Keratinocyte (primary cell): Measurements from ENCODE around the gene PSMC4. TPM values are rescaled to one million over a fixed set of nuclear protein-coding genes. Genes with fewer than 3 reads are reported as not detected.

Source experiments
- DNase-seq: peaks from one replicate; pipeline ENCODE4 v3.0.0-alpha.2; 2011; ENCODE audit warnings: low read depth, missing footprints, low spot score
- FAIRE-seq: peaks from 2 replicates; lab custom pipeline; 2011; peaks lifted over from hg19 to GRCh38; lab: Jason Lieb, UNC
- H2AFZ ChIP-seq: 2 replicates; pipeline ENCODE4 v1.6.0; 2012; ENCODE audit warnings: low read length, control low read depth, inconsistent platforms; ENCODE audit not compliant: control insufficient read depth
- H3K27ac ChIP-seq: 2 replicates; pipeline ENCODE4 v1.5.1; 2011; ENCODE audit warnings: low read length; ENCODE audit not compliant: control insufficient read depth, insufficient read depth
- H3K27me3 ChIP-seq: 3 replicates; pipeline ENCODE4 v1.6.0; 2011; ENCODE audit warnings: low read length; ENCODE audit not compliant: control insufficient read depth, insufficient read depth; ENCODE audit errors: extremely low read depth
- H3K36me3 ChIP-seq, 2 experiments: 2 replicates in 1 of 2; 3 replicates in 1 of 2; pipeline ENCODE4 v1.5.1; 2011; ENCODE audit warnings: low read length in 2 of 2, mild to moderate bottlenecking in 1 of 2; ENCODE audit not compliant: control insufficient read depth in 2 of 2, insufficient read depth in 2 of 2; ENCODE audit errors: extremely low read depth in 1 of 2
- H3K4me1 ChIP-seq: 3 replicates; pipeline ENCODE4 v1.5.1; 2011; ENCODE audit warnings: low read length; ENCODE audit not compliant: control insufficient read depth, insufficient read depth; ENCODE audit errors: extremely low read depth
- H3K4me2 ChIP-seq: 3 replicates; pipeline ENCODE4 v1.6.0; 2011; ENCODE audit warnings: low read depth, low read length; ENCODE audit not compliant: control insufficient read depth, insufficient read depth; ENCODE audit errors: extremely low read depth
- H3K4me3 ChIP-seq, 3 experiments: fragments of 200-600 bp in 1 of 3; sonication (generic) in 1 of 3; 2 replicates in 2 of 3; 3 replicates in 1 of 3; pipeline ENCODE4 v1.5.1; 2011 to 2016; ENCODE audit warnings: low read length in 3 of 3, mild to moderate bottlenecking in 3 of 3, control low read depth in 2 of 3, inconsistent platforms in 1 of 3, low read depth in 1 of 3, mixed read lengths in 1 of 3, mixed run types in 1 of 3, moderate library complexity in 1 of 3; ENCODE audit not compliant: control insufficient read depth in 2 of 3, insufficient read depth in 2 of 3; ENCODE audit errors: extremely low read depth in 1 of 3
- H3K79me2 ChIP-seq: 2 replicates; pipeline ENCODE4 v1.6.0; 2012; ENCODE audit warnings: low read length; ENCODE audit not compliant: control insufficient read depth, insufficient read depth
- H3K9ac ChIP-seq: 3 replicates; pipeline ENCODE4 v1.6.0; 2011; ENCODE audit warnings: low read length; ENCODE audit not compliant: control insufficient read depth, insufficient read depth; ENCODE audit errors: extremely low read depth
- H3K9me1 ChIP-seq: 3 replicates; pipeline ENCODE4 v1.6.0; 2011; ENCODE audit warnings: low read length; ENCODE audit not compliant: control insufficient read depth, insufficient read depth; ENCODE audit errors: extremely low read depth
- H3K9me3 ChIP-seq: 2 replicates; pipeline ENCODE4 v1.5.1; 2012; ENCODE audit warnings: low read depth, low read length; ENCODE audit not compliant: control insufficient read depth
- H4K20me1 ChIP-seq: 3 replicates; pipeline ENCODE4 v1.6.0; 2011; ENCODE audit warnings: low read length; ENCODE audit not compliant: control insufficient read depth, insufficient read depth; ENCODE audit errors: extremely low read depth
- CTCF ChIP-seq, 3 experiments: IDR thresholded peaks in 1 of 3; conservative IDR thresholded peaks in 1 of 3; optimal IDR thresholded peaks in 1 of 3; 2 replicates in 2 of 3; 3 replicates in 1 of 3; pipeline versions ENCODE3 to v1.5.1; 2011; ENCODE audit warnings: low read length in 3 of 3, mild to moderate bottlenecking in 3 of 3, moderate library complexity in 2 of 3, control low read depth in 1 of 3, inconsistent platforms in 1 of 3; ENCODE audit not compliant: insufficient read depth in 2 of 3; ENCODE audit errors: extremely low read depth in 1 of 3
- EZH2 ChIP-seq: IDR thresholded peaks from one replicate; pipeline ENCODE4 v1.6.1; 2012; ENCODE audit warnings: inconsistent platforms, mild to moderate bottlenecking, low read length, moderate library complexity
- dilution Hi-C: fragments of 300-500 bp; cut with MboI; formaldehyde crosslinking; loops from one replicate; pipeline ENCODE4 v1.7.0; 2020; ENCODE audit warnings: low sequenced_read_pairs; ENCODE audit not compliant: extremely low pct_ligation_motif_present
- polyA plus RNA-seq, 5 experiments: library from polyadenylated mRNA; depleted of rRNA in 3 of 5; stranded (reverse) in 3 of 5; stranded (forward) in 1 of 5; unstranded in 1 of 5; fragments of >200 nt; gene quantifications; 1 replicate in 1 of 5; 2 replicates in 3 of 5; 3 replicates in 1 of 5; pipeline versions ENCODE4 v1.2.1 to v1.2.3, GENCODE V29; 2011 to 2012; ENCODE audit warnings: missing spikeins in 2 of 5, low read depth in 1 of 5, low replicate concordance in 1 of 5

The PSMC4 gene
- polyA plus RNA-seq, 1 donor (not counting 4 experiments of a cell fraction or from before 2014, with no cell fraction given): 74.1 TPM

- no peak overlapping the region for H3K4me2 ChIP-seq
- H2AFZ ChIP-seq: no peak overlapping the region
- no peak overlapping the region for H3K4me3 ChIP-seq
- FAIRE-seq (no peak), DNase-seq (no peak)
- H3K9ac ChIP-seq: no peak overlapping the region
- no peaks in the 10 kb centered on the region for H3K9me3 ChIP-seq
- no peaks in the 10 kb centered on the region for H4K20me1 ChIP-seq
- no peak for TF ChIP-seq EZH2
- no peak for TF ChIP-seq CTCF (optimal IDR thresholded peaks at IDR 0.05 in 1 of 3, IDR thresholded peaks at IDR 0.05 in 1 of 3, conservative IDR thresholded peaks at IDR 0.05 in 1 of 3; ENCODE audit: extremely low read depth in 1 of 3, insufficient read depth in 2 of 3, low read length in 3 of 3)
- no peaks in the 10 kb centered on the region for H3K79me2 ChIP-seq
- no peaks in the 10 kb centered on the region for H3K4me1 ChIP-seq
- peaks cover 0 to 3% of the 10 kb centered on the region in 2 experiments for H3K36me3 ChIP-seq
- dilution Hi-C loops: no loop called here
- H3K9me1 ChIP-seq: no peaks in the 10 kb centered on the region
- H3K27ac ChIP-seq: no peak overlapping the region
- no peaks in the 10 kb centered on the region for H3K27me3 ChIP-seq
These were observed 35.3 kb downstream of the PSMC4 start for GRCh38 chr19:40006273-40006691.

GRCh38 chr19:40009674-40010073 lies 38.7 kb downstream of the PSMC4 start:
- no peak for TF ChIP-seq EZH2
- TF ChIP-seq CTCF (optimal IDR thresholded peaks at IDR 0.05 in 1 of 3, IDR thresholded peaks at IDR 0.05 in 1 of 3, conservative IDR thresholded peaks at IDR 0.05 in 1 of 3; ENCODE audit: extremely low read depth in 1 of 3, insufficient read depth in 2 of 3, low read length in 3 of 3): no peak
- no peak overlapping the region for H3K27ac ChIP-seq
- H3K9me3 ChIP-seq: peaks cover 7% of the 10 kb centered on the region
- no peaks in the 10 kb centered on the region for H3K9me1 ChIP-seq
- DNase-seq (no peak), FAIRE-seq (no peak)
- no peaks in the 10 kb centered on the region for H3K4me1 ChIP-seq
- H3K27me3 ChIP-seq: no peaks in the 10 kb centered on the region
- no peak overlapping the region for H3K9ac ChIP-seq
- H3K4me3 ChIP-seq: no peak overlapping the region
- H3K4me2 ChIP-seq: no peak overlapping the region
- no peak overlapping the region for H2AFZ ChIP-seq
- H3K36me3 ChIP-seq: peaks cover 0 to 3% of the 10 kb centered on the region in 2 experiments
- H4K20me1 ChIP-seq: no peaks in the 10 kb centered on the region
- dilution Hi-C loops: no loop called here
- no peaks in the 10 kb centered on the region for H3K79me2 ChIP-seq
